Measurements from ENCODE around the gene USP34.
A peak's percentile ranks its signal among the peaks of the same experiment; 100 is the strongest.
"Not testable (repeated sequence)": the region's sequence is repeated elsewhere in the genome, so short reads cannot be mapped to it uniquely, and the experiment has no call there.

Gene USP34

GRCh38 chr2:61149074-61149473 lies 321.8 kb downstream of the USP34 start:
- DNase-seq (ENCODE audit: low read depth, low spot score): no peak
- no peak for TF ChIP-seq CTCF (IDR thresholded peaks at IDR 0.05; ENCODE audit: low read depth, low read length)
- H3K4me3 ChIP-seq (ENCODE audit: low read depth, low read length): no peak overlapping the region
- in situ Hi-C loops (cut with HindIII; ENCODE audit: low sequenced_read_pairs): no loop called here

- H3K4me3 ChIP-seq (ENCODE audit: low read depth, low read length); DNase-seq (ENCODE audit: low read depth, low spot score); in situ Hi-C loops (cut with HindIII; ENCODE audit: low sequenced_read_pairs): not testable (repeated sequence)
Observed at GRCh38 chr2:61148091-61148490, 322.8 kb downstream of the USP34 start.

GRCh38 chr2:61145990-61146389 lies 324.9 kb downstream of the USP34 start:
- TF ChIP-seq CTCF (IDR thresholded peaks at IDR 0.05; ENCODE audit: low read depth, low read length): no peak
- DNase-seq (ENCODE audit: low read depth, low spot score): no peak
- H3K4me3 ChIP-seq (ENCODE audit: low read depth, low read length): no peak overlapping the region
- in situ Hi-C loops (cut with HindIII; ENCODE audit: low sequenced_read_pairs): no loop called here

- in situ Hi-C loops (cut with HindIII; ENCODE audit: low sequenced_read_pairs): no loop called here
- peak; percentile 98 for DNase-seq (ENCODE audit: low read depth, low spot score)
- no peak for TF ChIP-seq CTCF (IDR thresholded peaks at IDR 0.05; ENCODE audit: low read depth, low read length)
- H3K4me3 ChIP-seq (ENCODE audit: low read depth, low read length): peak overlapping the region; percentile 79
Observed at GRCh38 chr2:61144697-61145268, 326.1 kb downstream of the USP34 start.

- in situ Hi-C loops (cut with HindIII; ENCODE audit: low sequenced_read_pairs): no loop called here
- DNase-seq (ENCODE audit: low read depth, low spot score): no peak
- no peak overlapping the region for H3K4me3 ChIP-seq (ENCODE audit: low read depth, low read length)
- TF ChIP-seq CTCF (IDR thresholded peaks at IDR 0.05; ENCODE audit: low read depth, low read length): no peak
Observed at GRCh38 chr2:61141151-61141550, 329.7 kb downstream of the USP34 start.

GRCh38 chr2:61138859-61139258 lies 332.0 kb downstream of the USP34 start:
- in situ Hi-C loops (cut with HindIII; ENCODE audit: low sequenced_read_pairs): no loop called here
- no peak for DNase-seq (ENCODE audit: low read depth, low spot score)
- no peak for TF ChIP-seq CTCF (IDR thresholded peaks at IDR 0.05; ENCODE audit: low read depth, low read length)
- no peak overlapping the region for H3K4me3 ChIP-seq (ENCODE audit: low read depth, low read length)
